ENCODE measurements around the gene SLC37A1.

The SLC37A1 gene

GRCh38 chr21:42569732-42570301 is 56.2 kb downstream of the SLC37A1 start:
- H3K9me3 Mint-ChIP-seq = no peaks in the 10 kb centered on the region
- H3K36me3 Mint-ChIP-seq (ENCODE audit: low read depth) = peaks cover 22% of the 10 kb centered on the region
- no peaks in the 10 kb centered on the region for H3K27me3 Mint-ChIP-seq
- H3K27ac Mint-ChIP-seq = no peak overlapping the region
- H3K4me3 Mint-ChIP-seq = no peak overlapping the region
- H3K4me1 Mint-ChIP-seq (ENCODE audit: low read depth) = no peaks in the 10 kb centered on the region

GRCh38 chr21:42570362-42570761 is 56.7 kb downstream of the SLC37A1 start:
- Mint-ChIP-seq H3K9me3 (no peaks in the 10 kb centered on the region), H3K36me3 (ENCODE audit: low read depth) (peaks cover 24% of the 10 kb centered on the region), H3K4me1 (ENCODE audit: low read depth) (no peaks in the 10 kb centered on the region), H3K4me3 (no peak overlapping the region), H3K27ac (no peak overlapping the region), H3K27me3 (no peaks in the 10 kb centered on the region)

GRCh38 chr21:42570841-42571387 is 57.3 kb downstream of the SLC37A1 start:
- H3K4me1 Mint-ChIP-seq (ENCODE audit: low read depth) = no peaks in the 10 kb centered on the region
- peaks cover 30% of the 10 kb centered on the region for H3K36me3 Mint-ChIP-seq (ENCODE audit: low read depth)
- H3K27me3 Mint-ChIP-seq = no peaks in the 10 kb centered on the region
- H3K4me3 Mint-ChIP-seq = no peak overlapping the region
- H3K9me3 Mint-ChIP-seq = no peaks in the 10 kb centered on the region
- H3K27ac Mint-ChIP-seq = no peak overlapping the region

- Mint-ChIP-seq H3K36me3 (ENCODE audit: low read depth) (peaks cover 36% of the 10 kb centered on the region), H3K27ac (no peak overlapping the region), H3K9me3 (peaks cover 3% of the 10 kb centered on the region), H3K4me1 (ENCODE audit: low read depth) (no peaks in the 10 kb centered on the region), H3K27me3 (no peaks in the 10 kb centered on the region), H3K4me3 (no peak overlapping the region)
These were observed 57.9 kb downstream of the SLC37A1 start for GRCh38 chr21:42571391-42572150.

GRCh38 chr21:42572906-42573495 is 59.3 kb downstream of the SLC37A1 start:
- peaks cover 40% of the 10 kb centered on the region for H3K36me3 Mint-ChIP-seq (ENCODE audit: low read depth)
- H3K4me1 Mint-ChIP-seq (ENCODE audit: low read depth) = no peaks in the 10 kb centered on the region
- no peak overlapping the region for H3K27ac Mint-ChIP-seq
- H3K4me3 Mint-ChIP-seq = no peak overlapping the region
- H3K27me3 Mint-ChIP-seq = no peaks in the 10 kb centered on the region
- H3K9me3 Mint-ChIP-seq = peaks cover 7% of the 10 kb centered on the region

GRCh38 chr21:42574234-42575027 is 60.8 kb downstream of the SLC37A1 start:
- H3K36me3 Mint-ChIP-seq (ENCODE audit: low read depth) = peaks cover 37% of the 10 kb centered on the region

GRCh38 chr21:42575111-42575510 is 61.5 kb downstream of the SLC37A1 start:
- H3K4me1 Mint-ChIP-seq (ENCODE audit: low read depth) = no peaks in the 10 kb centered on the region
- no peak overlapping the region for H3K27ac Mint-ChIP-seq
- H3K4me3 Mint-ChIP-seq = no peak overlapping the region

More at GRCh38 chr21:42574234-42575027, 60.8 kb downstream of the SLC37A1 start:
- H3K4me3 Mint-ChIP-seq = no peak overlapping the region
- H3K27me3 Mint-ChIP-seq = no peaks in the 10 kb centered on the region
- H3K4me1 Mint-ChIP-seq (ENCODE audit: low read depth) = no peaks in the 10 kb centered on the region
- H3K9me3 Mint-ChIP-seq = peaks cover 7% of the 10 kb centered on the region
- no peak overlapping the region for H3K27ac Mint-ChIP-seq

GRCh38 chr21:42576639-42577038 is 63.0 kb downstream of the SLC37A1 start:
- Mint-ChIP-seq H3K27me3 (no peaks in the 10 kb centered on the region), H3K36me3 (ENCODE audit: low read depth) (peaks cover 35% of the 10 kb centered on the region), H3K9me3 (peaks cover 7% of the 10 kb centered on the region), H3K4me3 (no peak overlapping the region), H3K27ac (no peak overlapping the region), H3K4me1 (ENCODE audit: low read depth) (no peaks in the 10 kb centered on the region)

More at GRCh38 chr21:42575111-42575510, 61.5 kb downstream of the SLC37A1 start:
- Mint-ChIP-seq H3K27me3 (no peaks in the 10 kb centered on the region), H3K36me3 (ENCODE audit: low read depth) (peaks cover 37% of the 10 kb centered on the region), H3K9me3 (peaks cover 7% of the 10 kb centered on the region)

- H3K4me1 Mint-ChIP-seq (ENCODE audit: low read depth) = no peaks in the 10 kb centered on the region
- no peak overlapping the region for H3K4me3 Mint-ChIP-seq
- no peaks in the 10 kb centered on the region for H3K27me3 Mint-ChIP-seq
- peaks cover 29% of the 10 kb centered on the region for H3K36me3 Mint-ChIP-seq (ENCODE audit: low read depth)
- peaks cover 7% of the 10 kb centered on the region for H3K9me3 Mint-ChIP-seq
- H3K27ac Mint-ChIP-seq = no peak overlapping the region
These were observed 64.4 kb downstream of the SLC37A1 start for GRCh38 chr21:42578034-42578433.

- H3K4me3 Mint-ChIP-seq = no peak overlapping the region
- H3K27me3 Mint-ChIP-seq = no peaks in the 10 kb centered on the region
- H3K9me3 Mint-ChIP-seq = peaks cover 7% of the 10 kb centered on the region
- no peak overlapping the region for H3K27ac Mint-ChIP-seq
- H3K4me1 Mint-ChIP-seq (ENCODE audit: low read depth) = no peaks in the 10 kb centered on the region
- H3K36me3 Mint-ChIP-seq (ENCODE audit: low read depth) = peaks cover 29% of the 10 kb centered on the region
These were observed 65.2 kb downstream of the SLC37A1 start for GRCh38 chr21:42578761-42579415.

GRCh38 chr21:42579456-42580075 is 65.9 kb downstream of the SLC37A1 start:
- H3K4me1 Mint-ChIP-seq (ENCODE audit: low read depth) = no peaks in the 10 kb centered on the region
- peaks cover 7% of the 10 kb centered on the region for H3K9me3 Mint-ChIP-seq
- no peaks in the 10 kb centered on the region for H3K27me3 Mint-ChIP-seq
- H3K27ac Mint-ChIP-seq = no peak overlapping the region
- peaks cover 29% of the 10 kb centered on the region for H3K36me3 Mint-ChIP-seq (ENCODE audit: low read depth)
- H3K4me3 Mint-ChIP-seq = no peak overlapping the region

- Mint-ChIP-seq H3K36me3 (ENCODE audit: low read depth) (peaks cover 28% of the 10 kb centered on the region), H3K9me3 (peaks cover 7% of the 10 kb centered on the region), H3K27ac (no peak overlapping the region), H3K4me3 (no peak overlapping the region), H3K4me1 (ENCODE audit: low read depth) (no peaks in the 10 kb centered on the region), H3K27me3 (no peaks in the 10 kb centered on the region)
These were observed 66.6 kb downstream of the SLC37A1 start for GRCh38 chr21:42580076-42580792.

GRCh38 chr21:42580793-42581321 is 67.2 kb downstream of the SLC37A1 start:
- no peaks in the 10 kb centered on the region for H3K27me3 Mint-ChIP-seq
- H3K4me1 Mint-ChIP-seq (ENCODE audit: low read depth) = no peaks in the 10 kb centered on the region
- peaks cover 22% of the 10 kb centered on the region for H3K36me3 Mint-ChIP-seq (ENCODE audit: low read depth)
- no peak overlapping the region for H3K27ac Mint-ChIP-seq
- H3K9me3 Mint-ChIP-seq = peaks cover 7% of the 10 kb centered on the region
- H3K4me3 Mint-ChIP-seq = no peak overlapping the region

All from stimulated activated naive CD8-positive, alpha-beta T cell treated with anti-CD3 and anti-CD28 coated beads, Interleukin-15, Interleukin-2, amounts not matched to agents 100 ng/mL and 50 ng/mL, for 24 hours (primary cell).